ENCODE data around the gene DDX54.

GRCh38 chr12:113137861-113138783 is 47.2 kb downstream of the DDX54 start:
- TF ChIP-seq CTCF (IDR thresholded peaks at IDR 0.05; ENCODE audit: low read length): no peak
- no peak for TF ChIP-seq EZH2 (IDR thresholded peaks at IDR 0.05; ENCODE audit: borderline replicate concordance, low read length)
